Activated CD8-positive, alpha-beta T cell treated with anti-CD3 and anti-CD28 coated beads for 36 hours (primary cell): ENCODE measurements around the gene HES3. TPM values are rescaled to one million over a fixed set of nuclear protein-coding genes. Genes with fewer than 3 reads are reported as not detected.

ENCODE experiments used
- ATAC-seq: fragments of 200-7000 bp; cut with Tn5 transposase; one replicate; pipeline ENCODE4 v1.10.0; 2021; ENCODE audit warnings: mild to moderate bottlenecking, moderate library complexity
- CTCF ChIA-PET: fragments of 350-600 bp; sonication (Branson Sonifier 250); formaldehyde crosslinking; loops from one replicate; lab custom pipeline; 2021; ENCODE audit warnings: antibody characterized with exemption; lab: Charles Lee
- POLR2A ChIA-PET: fragments of 350-600 bp; sonication (Branson Sonifier 250); formaldehyde crosslinking; loops from one replicate; lab custom pipeline; 2021; ENCODE audit warnings: antibody characterized with exemption; lab: Charles Lee
- DNase-seq: peaks from one replicate; pipeline ENCODE4 v3.0.0-alpha.2; 2020
- H3K27ac Mint-ChIP-seq: one replicate; pipeline ENCODE4 v1.8.0; 2021; ENCODE audit warnings: mild to moderate bottlenecking, mixed read lengths
- H3K27me3 Mint-ChIP-seq: one replicate; pipeline ENCODE4 v1.8.0; 2021; ENCODE audit warnings: mixed read lengths
- H3K36me3 Mint-ChIP-seq: one replicate; pipeline ENCODE4 v1.8.0; 2021; ENCODE audit warnings: low read depth, mixed read lengths
- H3K4me1 Mint-ChIP-seq: one replicate; pipeline ENCODE4 v1.8.0; 2021; ENCODE audit warnings: low read depth, mixed read lengths
- H3K4me3 Mint-ChIP-seq: one replicate; pipeline ENCODE4 v1.8.0; 2021; ENCODE audit warnings: mild to moderate bottlenecking, moderate library complexity, mixed read lengths
- H3K9me3 Mint-ChIP-seq: one replicate; pipeline ENCODE4 v1.8.0; 2021; ENCODE audit warnings: mixed read lengths
- CTCF ChIP-seq: fragments of 200-600 bp; IDR thresholded peaks from one replicate; pipeline ENCODE4 v1.8.0; 2022; ENCODE audit warnings: antibody characterized with exemption, mild to moderate bottlenecking
- intact Hi-C: fragments of 100-400 bp; cut with micrococcal nuclease; formaldehyde crosslinking; loops from one replicate; pipeline ENCODE4 v1.10.0; 2022
- total RNA-seq, 2 experiments: library from RNA; stranded (reverse); gene quantifications; one replicate each; pipeline ENCODE4 v1.2.3, GENCODE V29; 2021

HES3 gene
- total RNA-seq, 2 experiments from 2014 or later = not detected

DNA sequence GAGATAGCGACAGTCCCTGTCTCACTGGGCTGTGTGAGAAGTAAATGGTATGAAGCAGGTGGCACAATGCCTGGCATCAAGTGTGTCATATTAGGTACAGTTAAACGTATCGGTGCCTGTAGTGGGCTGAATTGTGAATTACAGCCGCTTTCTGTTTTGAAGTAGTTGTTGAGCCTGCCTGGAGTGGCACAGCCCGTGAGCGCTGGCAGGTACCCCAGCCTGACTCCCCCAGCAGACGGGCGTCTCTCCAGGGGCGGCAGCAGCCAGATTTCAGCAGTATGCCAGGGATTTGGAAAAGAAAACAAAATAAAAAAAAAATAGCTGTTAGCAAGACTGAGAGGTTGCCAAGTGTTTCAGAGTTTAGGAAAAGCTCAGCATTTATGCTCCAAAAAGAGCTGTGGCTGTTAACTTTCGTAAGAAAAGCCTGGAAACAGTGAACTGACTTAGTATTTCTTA, 43.5 kb downstream of the HES3 start:
- ChIA-PET CTCF (interaction anchor here (1.1 kb wide), 1 partner anchor 16 kb away, joined by 3 read pairs; no protein-coding TSS in a partner anchor), POLR2A (no interaction called here)
- H3K27ac Mint-ChIP-seq = no peak overlapping the region
- ATAC-seq (no peak), DNase-seq (no peak)
- H3K9me3 Mint-ChIP-seq = no peaks in the 10 kb centered on the region
- no peak overlapping the region for H3K4me3 Mint-ChIP-seq
- no peaks in the 10 kb centered on the region for H3K27me3 Mint-ChIP-seq
- H3K4me1 Mint-ChIP-seq = no peaks in the 10 kb centered on the region
- no peak for TF ChIP-seq CTCF
- intact Hi-C loops = no loop called here
- H3K36me3 Mint-ChIP-seq = no peaks in the 10 kb centered on the region

DNA sequence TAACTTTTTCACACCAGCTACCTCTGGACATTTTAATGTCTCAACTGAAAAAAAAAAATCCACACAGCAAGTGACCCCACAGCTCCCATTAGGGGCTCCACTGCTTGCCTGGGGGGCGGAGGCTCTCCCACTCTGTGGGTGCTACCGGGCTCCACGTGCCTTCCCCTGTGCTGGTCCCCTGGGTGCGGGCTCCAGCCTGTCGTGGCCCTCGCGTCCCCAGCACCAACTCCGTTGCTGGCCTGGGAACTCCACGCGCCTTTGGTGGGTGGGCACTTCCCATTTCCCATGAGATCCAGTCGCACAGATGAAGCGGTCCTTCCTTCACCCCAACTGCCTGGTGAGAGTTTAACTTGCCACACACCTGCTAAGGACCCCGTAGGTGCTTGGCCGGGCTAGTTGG, 44.0 kb downstream of the HES3 start:
- ChIA-PET POLR2A (no interaction called here), CTCF (interaction anchor here (1.1 kb wide), 1 partner anchor 17 kb away, joined by 3 read pairs; no protein-coding TSS in a partner anchor)
- H3K4me1 Mint-ChIP-seq = no peaks in the 10 kb centered on the region

DNA sequence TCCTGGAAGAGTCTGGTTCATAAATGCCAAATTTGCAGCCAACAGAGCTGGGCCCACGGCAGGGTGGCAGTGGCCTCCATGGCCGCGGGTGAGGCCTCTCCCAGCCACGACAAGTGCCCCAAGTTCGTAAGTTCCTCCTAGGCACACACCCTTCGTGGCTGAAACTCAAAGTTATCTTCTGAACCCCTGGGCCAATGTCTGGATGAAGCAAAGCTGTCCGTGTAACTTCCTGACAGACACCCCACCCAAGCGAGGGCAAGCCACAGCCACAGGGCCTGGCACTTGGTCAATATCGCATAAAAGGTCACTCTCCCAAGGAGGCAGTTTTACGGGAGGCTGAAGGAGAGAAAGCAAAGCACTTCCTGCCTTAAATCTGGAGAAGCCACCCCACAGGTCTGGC, 44.7 kb downstream of the HES3 start:
- intact Hi-C loops = no loop called here
- H3K4me3 Mint-ChIP-seq = no peak overlapping the region
- no peak for DNase-seq
- H3K4me1 Mint-ChIP-seq = no peaks in the 10 kb centered on the region
- CTCF ChIA-PET = no interaction called here
- POLR2A ChIA-PET = no interaction called here
- H3K36me3 Mint-ChIP-seq = peaks cover 6% of the 10 kb centered on the region
- H3K9me3 Mint-ChIP-seq = no peaks in the 10 kb centered on the region
- H3K27ac Mint-ChIP-seq = no peak overlapping the region
- no peak for ATAC-seq
- TF ChIP-seq CTCF = no peak
- H3K27me3 Mint-ChIP-seq = no peaks in the 10 kb centered on the region

More for the DNA sequence above, 44.0 kb downstream of the HES3 start:
- no peak for ATAC-seq
- intact Hi-C loops = no loop called here
- H3K27ac Mint-ChIP-seq = no peak overlapping the region
- H3K27me3 Mint-ChIP-seq = no peaks in the 10 kb centered on the region
- H3K4me3 Mint-ChIP-seq = no peak overlapping the region
- H3K9me3 Mint-ChIP-seq = no peaks in the 10 kb centered on the region
- H3K36me3 Mint-ChIP-seq = peaks cover under 1% of the 10 kb centered on the region
- TF ChIP-seq CTCF = no peak
- no peak for DNase-seq

GRCh38 chr1:6292102-6292501, 48.1 kb downstream of the HES3 start:
- Mint-ChIP-seq H3K27ac (no peak overlapping the region), H3K4me3 (no peak overlapping the region), H3K36me3 (peaks cover 10% of the 10 kb centered on the region), H3K4me1 (peaks cover 2% of the 10 kb centered on the region), H3K9me3 (no peaks in the 10 kb centered on the region), H3K27me3 (no peaks in the 10 kb centered on the region)
- TF ChIP-seq CTCF = no peak
- intact Hi-C loops = no loop called here
- ChIA-PET POLR2A (no interaction called here), CTCF (no interaction called here)
- ATAC-seq = no peak
- no peak for DNase-seq

- Mint-ChIP-seq H3K4me1 (peaks cover 2% of the 10 kb centered on the region), H3K27me3 (no peaks in the 10 kb centered on the region), H3K36me3 (peaks cover 10% of the 10 kb centered on the region), H3K4me3 (no peak overlapping the region), H3K9me3 (no peaks in the 10 kb centered on the region), H3K27ac (no peak overlapping the region)
- no peak for TF ChIP-seq CTCF
- no peak for DNase-seq
- ChIA-PET CTCF (no interaction called here), POLR2A (no interaction called here)
- intact Hi-C loops = no loop called here
- ATAC-seq = no peak
These were observed 50.3 kb downstream of the HES3 start for GRCh38 chr1:6294080-6294889.
